ENCODE data around the gene ECEL1.
"Not testable (repeated sequence)": the region's sequence is repeated elsewhere in the genome, so short reads cannot be mapped to it uniquely, and the experiment has no call there.

Gene ECEL1

GRCh38 chr2:232487385-232488096 lies at the start of gene ECEL1:
Gene ECEL1 (minus strand): TSS chr2:232487834. CDS start chr2:232486653, 1,181 bp downstream.
- DNase-seq (ENCODE audit: extremely low spot score, insufficient read length, low read depth) (no peak), FAIRE-seq (no peak)

- FAIRE-seq (no peak), DNase-seq (ENCODE audit: extremely low spot score, insufficient read length, low read depth) (no peak)
Observed at GRCh38 chr2:232537079-232537478, 49.4 kb upstream of the ECEL1 start.

- FAIRE-seq (no peak), DNase-seq (ENCODE audit: extremely low spot score, insufficient read length, low read depth) (no peak)
Observed at GRCh38 chr2:232535761-232536530, 48.3 kb upstream of the ECEL1 start.

GRCh38 chr2:232534940-232535651 lies 47.5 kb upstream of the ECEL1 start:
- DNase-seq (ENCODE audit: extremely low spot score, insufficient read length, low read depth) (no peak), FAIRE-seq (no peak)

GRCh38 chr2:232533944-232534710 lies 46.5 kb upstream of the ECEL1 start:
- DNase-seq (ENCODE audit: extremely low spot score, insufficient read length, low read depth) (no peak), FAIRE-seq (no peak)

- DNase-seq (ENCODE audit: extremely low spot score, insufficient read length, low read depth); FAIRE-seq: not testable (repeated sequence)
Observed at GRCh38 chr2:232532821-232533220, 45.2 kb upstream of the ECEL1 start.

- DNase-seq (ENCODE audit: extremely low spot score, insufficient read length, low read depth) (no peak), FAIRE-seq (no peak)
Observed at GRCh38 chr2:232532419-232532818, 44.8 kb upstream of the ECEL1 start.

GRCh38 chr2:232530626-232531260 lies 43.1 kb upstream of the ECEL1 start:
- FAIRE-seq (no peak), DNase-seq (ENCODE audit: extremely low spot score, insufficient read length, low read depth) (no peak)

GRCh38 chr2:232529806-232530547 lies 42.3 kb upstream of the ECEL1 start:
- DNase-seq (ENCODE audit: extremely low spot score, insufficient read length, low read depth) (no peak), FAIRE-seq (no peak)

- FAIRE-seq (no peak), DNase-seq (ENCODE audit: extremely low spot score, insufficient read length, low read depth) (no peak)
Observed at GRCh38 chr2:232528746-232529460, 41.3 kb upstream of the ECEL1 start.

- FAIRE-seq: no peak
Observed at GRCh38 chr2:232527905-232528470, 40.4 kb upstream of the ECEL1 start.

GRCh38 chr2:232526372-232526941 lies 38.8 kb upstream of the ECEL1 start:
- DNase-seq (ENCODE audit: extremely low spot score, insufficient read length, low read depth) (no peak), FAIRE-seq (no peak)

More at GRCh38 chr2:232527905-232528470, 40.4 kb upstream of the ECEL1 start:
- no peak for DNase-seq (ENCODE audit: extremely low spot score, insufficient read length, low read depth)

GRCh38 chr2:232525791-232526371 lies 38.2 kb upstream of the ECEL1 start, which contains the start of gene CHRND:
Gene CHRND (plus strand): TSS chr2:232526160. CDS start chr2:232526216, 56 bp downstream.
- DNase-seq (ENCODE audit: extremely low spot score, insufficient read length, low read depth): no peak
- no peak for FAIRE-seq

- FAIRE-seq (no peak), DNase-seq (ENCODE audit: extremely low spot score, insufficient read length, low read depth) (no peak)
Observed at GRCh38 chr2:232525199-232525598, 37.6 kb upstream of the ECEL1 start.

GRCh38 chr2:232524771-232525170 lies 37.1 kb upstream of the ECEL1 start:
- DNase-seq (ENCODE audit: extremely low spot score, insufficient read length, low read depth) (no peak), FAIRE-seq (no peak)

GRCh38 chr2:232523682-232524597 lies 36.3 kb upstream of the ECEL1 start:
- no peak for DNase-seq (ENCODE audit: extremely low spot score, insufficient read length, low read depth)
- FAIRE-seq: no peak

Data from GM18507 (cell line).